ENCODE results near the gene NISCH. TPM values are rescaled to one million over a fixed set of nuclear protein-coding genes. Genes with fewer than 3 reads are reported as not detected.

The NISCH gene
- total RNA-seq, 1 experiment from 2014 or later = 85.0 TPM

- no peak for TF ChIP-seq AFF4 (CRISPR knock-in tag; IDR thresholded peaks at IDR 0.05; ENCODE audit: borderline replicate concordance)
Measured at GRCh38 chr3:52441772-52442332, 13.6 kb upstream of the NISCH start (continued).

GRCh38 chr3:52442409-52443267 is 12.8 kb upstream of the NISCH start:
- Mint-ChIP-seq H3K27me3 (ENCODE audit: low read depth) (no peaks in the 10 kb centered on the region; the same call in 1 of the 2 replicates), H3K9me3 (no peaks in the 10 kb centered on the region), H3K27ac (peak overlapping the region; percentile 63; the same call in 1 of the 2 replicates), H3K36me3 (no peaks in the 10 kb centered on the region), H3K4me1 (peaks cover 7% of the 10 kb centered on the region; the same call in 1 of the 2 replicates), H3K4me3 (no peak overlapping the region)
- CTCF ChIA-PET = interaction anchor here (1.3 to 6.1 kb wide), 2 partner anchors 10 to 222 kb away, joined by 3 to 43 read pairs; no protein-coding TSS in a partner anchor
- DNase-seq (ENCODE audit: low spot score) = no peak
- POLR2A ChIA-PET = no interaction called here
- no peak for TF ChIP-seq OVOL2 (CRISPR knock-in tag; IDR thresholded peaks at IDR 0.05; ENCODE audit: borderline replicate concordance)
- no peak for TF ChIP-seq FOXJ3 (CRISPR knock-in tag; IDR thresholded peaks at IDR 0.05; ENCODE audit: borderline replicate concordance)
- TF ChIP-seq STAT6 (CRISPR knock-in tag; conservative IDR thresholded peaks at IDR 0.05; ENCODE audit: low read depth) = no peak
- no peak for TF ChIP-seq ZNF121 (CRISPR knock-in tag; IDR thresholded peaks at IDR 0.05)
- TF ChIP-seq CBFB (CRISPR knock-in tag; IDR thresholded peaks at IDR 0.05; ENCODE audit: low read depth) = no peak
- no peak for TF ChIP-seq MAX (CRISPR knock-in tag; IDR thresholded peaks at IDR 0.05)
- TF ChIP-seq MXD4 (CRISPR knock-in tag; IDR thresholded peaks at IDR 0.05; ENCODE audit: borderline replicate concordance) = no peak
- no peak for TF ChIP-seq SP1 (CRISPR knock-in tag; conservative IDR thresholded peaks at IDR 0.05)
- TF ChIP-seq JUN (CRISPR knock-in tag; IDR thresholded peaks at IDR 0.05) = no peak
- TF ChIP-seq RORB (CRISPR knock-in tag; IDR thresholded peaks at IDR 0.05) = no peak
- no peak for ATAC-seq

GRCh38 chr3:52443268-52443610 is 12.2 kb upstream of the NISCH start:
- Mint-ChIP-seq H3K36me3 (no peaks in the 10 kb centered on the region), H3K4me3 (no peak overlapping the region), H3K4me1 (peaks cover 7% of the 10 kb centered on the region; the same call in 1 of the 2 replicates), H3K9me3 (no peaks in the 10 kb centered on the region), H3K27ac (no peak overlapping the region), H3K27me3 (ENCODE audit: low read depth) (no peaks in the 10 kb centered on the region; the same call in 1 of the 2 replicates)
- POLR2A ChIA-PET = no interaction called here
- no peak for DNase-seq (ENCODE audit: low spot score)
- ATAC-seq = no peak
- CTCF ChIA-PET = interaction anchor here (6.1 to 7.4 kb wide), 2 partner anchors 11 to 30 kb away, joined by 43 to 82 read pairs; no protein-coding TSS in a partner anchor
- TF ChIP-seq ELF4 (CRISPR knock-in tag; IDR thresholded peaks at IDR 0.05; ENCODE audit: low read depth) (no peak), ZNF512 (CRISPR knock-in tag; IDR thresholded peaks at IDR 0.05; ENCODE audit: borderline replicate concordance) (no peak), EMX1 (CRISPR knock-in tag; IDR thresholded peaks at IDR 0.05) (no peak), AFF4 (CRISPR knock-in tag; IDR thresholded peaks at IDR 0.05; ENCODE audit: borderline replicate concordance) (no peak), IRF2 (CRISPR knock-in tag; IDR thresholded peaks at IDR 0.05; ENCODE audit: borderline replicate concordance, low read depth) (no peak), ZNF423 (CRISPR knock-in tag; IDR thresholded peaks at IDR 0.05) (no peak), ATF2 (CRISPR knock-in tag; IDR thresholded peaks at IDR 0.05; ENCODE audit: borderline replicate concordance, low read depth) (no peak), NFE2L1 (CRISPR knock-in tag; IDR thresholded peaks at IDR 0.05) (no peak), JUN (CRISPR knock-in tag; IDR thresholded peaks at IDR 0.05) (no peak)
